DND-41 (cell line): ENCODE measurements around the gene SUMO4.
A peak's percentile ranks its signal among the peaks of the same experiment; 100 is the strongest.

ENCODE experiments used
- ATAC-seq: fragments of 200-7000 bp; cut with Tn5 transposase; 3 replicates; pipeline ENCODE4 v1.9.1; 2021; ENCODE audit warnings: low read depth; ENCODE audit not compliant: insufficient read depth
- DNase-seq: peaks from one replicate; pipeline ENCODE4 v3.0.0-alpha.2; 2020
- H2AFZ ChIP-seq: 2 replicates; pipeline ENCODE4 v1.6.0; 2012; ENCODE audit warnings: low read depth, low read length
- H3K27ac ChIP-seq: 2 replicates; pipeline ENCODE4 v1.5.1; 2012; ENCODE audit warnings: low read length, inconsistent platforms
- H3K27me3 ChIP-seq: fragments of 200-600 bp; sonication (generic); 2 replicates; pipeline ENCODE4 v1.6.0; 2012; ENCODE audit warnings: low read length, mild to moderate bottlenecking, inconsistent platforms; ENCODE audit not compliant: insufficient read depth, poor library complexity
- H3K36me3 ChIP-seq: 2 replicates; pipeline ENCODE4 v1.5.1; 2012; ENCODE audit warnings: low read length, inconsistent platforms; ENCODE audit not compliant: insufficient read depth
- H3K4me1 ChIP-seq: 2 replicates; pipeline ENCODE4 v1.5.1; 2012; ENCODE audit warnings: mild to moderate bottlenecking, low read length; ENCODE audit not compliant: insufficient read depth
- H3K4me2 ChIP-seq: 2 replicates; pipeline ENCODE4 v1.6.0; 2012; ENCODE audit warnings: mild to moderate bottlenecking, moderate library complexity, low read length, inconsistent platforms; ENCODE audit not compliant: insufficient read depth
- H3K4me3 ChIP-seq, 2 experiments: fragments of 200-600 bp in 1 of 2; shearing (Covaris generic) in 1 of 2; 2 replicates each; pipeline ENCODE4 v1.5.1; 2012 to 2016; ENCODE audit warnings: inconsistent platforms in 2 of 2, low read length in 2 of 2, mild to moderate bottlenecking in 2 of 2, low read depth in 1 of 2, moderate library complexity in 1 of 2
- H3K79me2 ChIP-seq: 2 replicates; pipeline ENCODE4 v1.6.0; 2012; ENCODE audit warnings: low read length, inconsistent platforms; ENCODE audit not compliant: insufficient read depth
- H3K9ac ChIP-seq: 2 replicates; pipeline ENCODE4 v1.6.0; 2012; ENCODE audit warnings: low read depth, mild to moderate bottlenecking, inconsistent platforms, low read length, moderate library complexity
- H3K9me3 ChIP-seq: 2 replicates; pipeline ENCODE4 v1.5.1; 2012; ENCODE audit warnings: low read length, moderate library complexity, mild to moderate bottlenecking, inconsistent platforms; ENCODE audit not compliant: insufficient read depth, severe bottlenecking
- H4K20me1 ChIP-seq: 2 replicates; pipeline ENCODE4 v1.6.0; 2012; ENCODE audit warnings: low read length; ENCODE audit not compliant: insufficient read depth
- EZH2 ChIP-seq: IDR thresholded peaks from 3 replicates; pipeline ENCODE4 v1.6.1; 2012; ENCODE audit warnings: borderline replicate concordance, low read depth, mild to moderate bottlenecking, moderate library complexity, low read length, inconsistent platforms; ENCODE audit not compliant: severe bottlenecking
- TF ChIP-seq, protein P1 (sequence below): IDR thresholded peaks from 2 replicates; pipeline ENCODE4 v1.5.1; 2012; ENCODE audit warnings: borderline replicate concordance, low read length, moderate library complexity, mild to moderate bottlenecking; ENCODE audit not compliant: poor library complexity, severe bottlenecking; ENCODE audit errors: extremely low read depth

SUMO4 gene

DNA sequence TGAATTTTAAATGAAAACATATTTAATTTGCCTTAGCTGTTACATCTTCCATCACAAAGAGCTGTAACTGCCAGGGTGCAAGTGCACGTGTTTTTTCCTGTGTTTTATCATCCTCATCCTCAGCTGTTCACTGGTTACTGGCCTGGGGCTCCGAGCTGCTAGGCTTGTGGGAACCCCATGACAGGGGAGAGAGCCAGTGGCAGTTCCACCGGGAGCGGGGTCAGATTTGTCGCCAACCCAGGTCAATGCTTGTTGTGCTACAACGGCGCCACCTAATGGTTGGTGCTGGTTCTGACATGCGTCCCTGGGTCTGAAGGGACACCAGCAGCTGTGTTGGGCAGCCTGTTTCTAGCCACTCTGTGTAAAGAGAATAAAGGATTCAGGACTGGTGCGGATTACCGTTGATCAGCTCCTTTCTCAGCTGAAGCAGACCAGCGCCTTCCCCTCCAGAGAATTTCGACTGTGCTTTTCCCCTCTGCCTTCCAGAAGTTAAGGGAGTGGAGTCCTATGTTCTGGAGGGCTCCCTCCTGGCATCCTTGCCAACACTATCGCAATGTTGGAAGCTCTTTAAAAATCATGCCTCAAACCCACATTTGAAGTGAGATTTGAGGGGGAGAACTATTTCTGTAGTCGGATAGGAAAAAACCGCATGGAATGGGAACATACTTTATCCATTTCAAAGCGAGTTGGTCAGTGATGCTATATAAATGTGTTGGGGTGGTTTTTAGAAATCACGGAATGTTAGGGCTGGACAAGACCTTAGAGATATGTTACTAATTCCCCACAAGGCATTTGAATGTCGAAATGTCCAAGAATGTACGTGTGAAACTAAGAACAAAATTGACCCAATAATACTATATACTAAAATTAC is 32.1 kb downstream of the SUMO4 start:
- H3K27ac ChIP-seq = peak overlapping the region; percentile 49
- peak; percentile 98 for ATAC-seq
- H2AFZ ChIP-seq = peak overlapping the region; percentile 60

DNA sequence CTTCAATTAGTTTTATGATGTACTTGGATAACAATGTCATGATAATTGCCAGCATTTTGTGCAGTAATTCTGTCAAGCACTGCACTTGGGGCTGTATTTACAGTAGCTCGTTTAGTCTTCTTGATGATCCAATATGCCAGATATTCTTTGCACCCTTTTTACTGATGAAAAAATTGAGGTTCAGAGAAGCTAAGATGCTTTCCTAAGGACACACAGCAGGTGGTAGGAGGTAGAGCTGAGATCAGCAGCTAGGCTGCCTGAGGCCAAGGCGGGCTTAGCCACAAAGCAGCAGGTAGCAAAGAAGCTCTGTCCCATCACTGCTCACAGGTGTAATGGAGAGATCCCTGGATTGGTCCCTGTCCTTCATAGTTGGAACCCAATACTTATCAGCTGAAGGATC is 33.3 kb downstream of the SUMO4 start:
- no peaks in the 10 kb centered on the region for H3K79me2 ChIP-seq
- H3K4me2 ChIP-seq = no peak overlapping the region
- no peak overlapping the region for H3K4me3 ChIP-seq
- no peak overlapping the region for H3K9ac ChIP-seq
- no peak for ATAC-seq
- no peak for TF ChIP-seq EZH2
- TF ChIP-seq, protein P1, sequence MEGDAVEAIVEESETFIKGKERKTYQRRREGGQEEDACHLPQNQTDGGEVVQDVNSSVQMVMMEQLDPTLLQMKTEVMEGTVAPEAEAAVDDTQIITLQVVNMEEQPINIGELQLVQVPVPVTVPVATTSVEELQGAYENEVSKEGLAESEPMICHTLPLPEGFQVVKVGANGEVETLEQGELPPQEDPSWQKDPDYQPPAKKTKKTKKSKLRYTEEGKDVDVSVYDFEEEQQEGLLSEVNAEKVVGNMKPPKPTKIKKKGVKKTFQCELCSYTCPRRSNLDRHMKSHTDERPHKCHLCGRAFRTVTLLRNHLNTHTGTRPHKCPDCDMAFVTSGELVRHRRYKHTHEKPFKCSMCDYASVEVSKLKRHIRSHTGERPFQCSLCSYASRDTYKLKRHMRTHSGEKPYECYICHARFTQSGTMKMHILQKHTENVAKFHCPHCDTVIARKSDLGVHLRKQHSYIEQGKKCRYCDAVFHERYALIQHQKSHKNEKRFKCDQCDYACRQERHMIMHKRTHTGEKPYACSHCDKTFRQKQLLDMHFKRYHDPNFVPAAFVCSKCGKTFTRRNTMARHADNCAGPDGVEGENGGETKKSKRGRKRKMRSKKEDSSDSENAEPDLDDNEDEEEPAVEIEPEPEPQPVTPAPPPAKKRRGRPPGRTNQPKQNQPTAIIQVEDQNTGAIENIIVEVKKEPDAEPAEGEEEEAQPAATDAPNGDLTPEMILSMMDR = no peak
- no peaks in the 10 kb centered on the region for H4K20me1 ChIP-seq
- H3K9me3 ChIP-seq = no peaks in the 10 kb centered on the region
- no peak overlapping the region for H3K27ac ChIP-seq
- H3K4me1 ChIP-seq = peaks cover 13% of the 10 kb centered on the region
- H3K27me3 ChIP-seq = no peaks in the 10 kb centered on the region
- no peaks in the 10 kb centered on the region for H3K36me3 ChIP-seq
- DNase-seq = no peak
- no peak overlapping the region for H2AFZ ChIP-seq

More for the DNA sequence above, 32.1 kb downstream of the SUMO4 start:
- Histone ChIP-seq H3K79me2 (no peaks in the 10 kb centered on the region), H4K20me1 (no peaks in the 10 kb centered on the region), H3K27me3 (no peaks in the 10 kb centered on the region), H3K36me3 (no peaks in the 10 kb centered on the region), H3K9me3 (no peaks in the 10 kb centered on the region), H3K9ac (peak overlapping the region; percentile 34), H3K4me3 (peak overlapping the region in 1 of 2 experiments; percentile 28; a peak in 2 of 4 replicates), H3K4me1 (peaks cover 13% of the 10 kb centered on the region), H3K4me2 (peak overlapping the region; percentile 59)
- DNase-seq = peak; percentile 89
- TF ChIP-seq EZH2 = no peak
- TF ChIP-seq, protein P1 = peak; percentile 100

DNA sequence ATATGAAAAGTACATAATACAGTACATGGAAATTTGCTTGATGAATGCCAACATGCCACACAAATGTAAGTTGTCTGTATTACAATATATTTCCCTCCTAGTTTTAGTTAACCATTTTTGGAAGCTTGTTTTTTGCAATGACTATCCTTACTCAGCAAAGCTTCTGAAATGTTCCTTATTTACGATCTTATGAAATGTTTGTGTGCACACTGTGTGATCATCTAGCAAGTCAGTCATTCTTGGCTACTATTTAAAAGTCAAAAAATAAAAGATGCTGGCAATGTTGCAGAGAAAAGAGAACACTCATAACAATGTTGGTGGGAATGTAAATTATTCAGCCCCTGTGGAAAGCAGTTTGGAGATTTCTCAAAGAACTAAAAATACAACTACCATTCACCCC is 33.8 kb downstream of the SUMO4 start:
- Histone ChIP-seq H3K27me3 (no peaks in the 10 kb centered on the region), H3K36me3 (no peaks in the 10 kb centered on the region), H3K79me2 (no peaks in the 10 kb centered on the region), H3K9me3 (no peaks in the 10 kb centered on the region), H4K20me1 (no peaks in the 10 kb centered on the region), H2AFZ (no peak overlapping the region), H3K9ac (no peak overlapping the region), H3K4me1 (peaks cover 13% of the 10 kb centered on the region), H3K4me3 (no peak overlapping the region), H3K4me2 (no peak overlapping the region), H3K27ac (no peak overlapping the region)
- no peak for DNase-seq
- TF ChIP-seq EZH2 = no peak
- TF ChIP-seq, protein P1 = no peak
- no peak for ATAC-seq
